GM12872 (cell line): ENCODE data around the gene PRDX3.

Experiments used
- CTCF ChIP-seq: IDR thresholded peaks from 3 replicates; pipeline ENCODE4 v1.5.1; 2011; ENCODE audit warnings: low read depth, mild to moderate bottlenecking, low read length, moderate library complexity; ENCODE audit not compliant: insufficient read depth

The PRDX3 gene

DNA sequence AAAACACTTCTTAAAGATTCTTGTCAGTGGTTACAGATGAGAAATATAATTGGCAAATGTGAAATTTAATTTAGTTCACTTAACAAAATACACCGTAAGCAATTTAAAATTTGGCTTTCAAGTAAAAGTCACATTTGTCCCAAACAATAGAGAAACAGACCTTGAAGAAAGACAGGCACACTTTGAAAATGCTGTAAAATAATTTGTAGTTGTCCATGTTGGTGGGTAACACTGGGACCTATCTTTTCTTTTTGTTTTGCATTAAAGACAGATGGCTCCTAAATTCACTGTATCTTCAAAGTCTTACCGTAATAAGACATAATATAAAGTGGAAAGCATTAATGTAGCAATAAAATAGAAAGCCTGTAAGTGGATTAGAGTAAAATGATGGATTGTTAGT is 32.0 kb upstream of the PRDX3 start:
- TF ChIP-seq CTCF, result no peak

DNA sequence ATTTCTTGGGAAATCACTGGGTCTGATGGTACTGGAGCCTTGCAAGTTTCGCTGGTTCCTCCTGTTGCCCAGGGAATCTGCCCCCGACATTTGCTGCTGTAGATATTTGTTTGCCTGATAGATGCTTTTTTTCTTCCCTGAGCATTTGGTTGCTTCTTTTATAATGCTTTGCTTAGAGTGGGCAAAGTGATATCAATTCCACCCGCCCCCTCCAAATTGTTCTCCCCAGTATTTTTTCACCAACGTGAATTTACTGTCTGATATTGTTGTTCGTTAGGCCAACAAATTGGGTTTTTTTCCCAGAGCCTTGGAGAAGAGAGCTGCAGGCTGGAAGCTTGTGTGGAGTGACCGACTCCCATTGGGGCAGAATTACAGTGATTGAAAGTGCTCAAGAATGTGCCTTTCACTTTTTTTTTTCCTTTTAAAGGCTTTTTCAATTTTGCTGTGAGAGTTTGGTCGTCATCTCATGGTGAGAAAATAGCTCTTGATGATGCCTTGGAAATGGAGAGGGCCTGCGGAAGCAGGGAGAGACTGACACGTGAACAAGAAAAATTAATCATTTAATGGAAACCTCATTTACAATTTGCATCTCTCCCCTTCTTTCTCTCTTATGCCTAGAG is 31.2 kb upstream of the PRDX3 start:
- no peak for TF ChIP-seq CTCF

GRCh38 chr10:119209035-119209735 is 30.6 kb upstream of the PRDX3 start:
- TF ChIP-seq CTCF, result peak; percentile 92

- TF ChIP-seq CTCF, result no peak
Observed at GRCh38 chr10:119208553-119208940, 29.9 kb upstream of the PRDX3 start.

DNA sequence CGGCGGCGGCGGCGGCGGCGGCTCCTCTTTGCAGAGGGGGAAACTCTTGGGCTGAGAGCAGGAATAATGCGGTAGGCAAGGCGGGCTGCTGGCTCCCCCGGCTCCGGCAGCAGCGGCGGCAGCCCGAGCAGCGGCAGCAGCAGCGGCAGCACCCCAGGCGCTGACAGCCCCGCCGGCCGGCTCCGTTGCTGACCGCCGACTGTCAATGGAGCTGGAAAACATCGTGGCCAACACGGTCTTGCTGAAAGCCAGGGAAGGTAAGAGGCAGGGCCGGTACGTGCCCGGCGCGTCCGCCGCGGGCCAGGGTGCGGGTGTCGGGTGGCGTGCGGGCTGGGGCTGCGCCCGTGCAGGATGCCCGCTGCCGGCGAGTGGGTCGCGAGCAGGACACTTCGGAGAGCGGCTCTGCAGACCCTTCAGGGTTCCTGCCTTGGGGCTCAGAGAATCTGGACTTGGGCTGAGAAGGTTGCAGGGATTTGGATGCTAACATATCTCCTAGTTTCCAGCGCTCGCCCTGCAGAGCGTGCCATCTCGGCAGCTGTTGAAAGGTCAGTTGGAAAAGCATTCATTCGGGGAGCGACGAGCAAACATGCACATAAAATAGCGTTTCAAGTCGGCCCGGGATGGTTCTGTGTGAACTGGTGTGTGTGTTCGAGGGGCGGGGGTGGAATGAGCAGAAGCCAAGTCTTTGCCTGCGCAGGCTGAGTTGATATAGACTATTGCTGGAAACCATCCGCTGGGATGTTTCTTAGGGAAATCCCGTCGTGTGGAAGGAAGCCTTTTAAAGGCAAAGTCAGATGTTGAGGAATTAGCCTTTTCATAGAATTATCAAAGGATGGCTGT is 29.3 kb upstream of the PRDX3 start:
- TF ChIP-seq CTCF, result no peak

DNA sequence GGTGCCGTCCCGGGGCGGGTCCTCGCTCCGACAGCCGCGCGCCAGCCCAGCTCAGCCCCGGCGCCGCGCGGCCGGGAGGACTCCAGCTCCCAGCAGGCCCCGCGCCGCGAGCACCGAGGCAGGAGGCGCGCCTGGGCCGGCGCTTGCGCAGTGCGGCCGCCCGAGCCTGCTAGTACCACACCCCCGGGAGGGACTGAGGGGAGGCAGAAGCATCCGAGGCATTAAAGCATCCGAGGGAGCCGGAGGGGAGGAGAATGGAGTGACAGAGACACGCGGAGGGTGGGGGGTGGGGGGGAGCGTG is 28.7 kb upstream of the PRDX3 start, which contains the start of gene GRK5:
Gene GRK5 (plus strand): TSS at position 206 of the 301 bp plus-strand sequence. CDS start 347 bp downstream, outside the sequence.
- TF ChIP-seq CTCF, result no peak

DNA sequence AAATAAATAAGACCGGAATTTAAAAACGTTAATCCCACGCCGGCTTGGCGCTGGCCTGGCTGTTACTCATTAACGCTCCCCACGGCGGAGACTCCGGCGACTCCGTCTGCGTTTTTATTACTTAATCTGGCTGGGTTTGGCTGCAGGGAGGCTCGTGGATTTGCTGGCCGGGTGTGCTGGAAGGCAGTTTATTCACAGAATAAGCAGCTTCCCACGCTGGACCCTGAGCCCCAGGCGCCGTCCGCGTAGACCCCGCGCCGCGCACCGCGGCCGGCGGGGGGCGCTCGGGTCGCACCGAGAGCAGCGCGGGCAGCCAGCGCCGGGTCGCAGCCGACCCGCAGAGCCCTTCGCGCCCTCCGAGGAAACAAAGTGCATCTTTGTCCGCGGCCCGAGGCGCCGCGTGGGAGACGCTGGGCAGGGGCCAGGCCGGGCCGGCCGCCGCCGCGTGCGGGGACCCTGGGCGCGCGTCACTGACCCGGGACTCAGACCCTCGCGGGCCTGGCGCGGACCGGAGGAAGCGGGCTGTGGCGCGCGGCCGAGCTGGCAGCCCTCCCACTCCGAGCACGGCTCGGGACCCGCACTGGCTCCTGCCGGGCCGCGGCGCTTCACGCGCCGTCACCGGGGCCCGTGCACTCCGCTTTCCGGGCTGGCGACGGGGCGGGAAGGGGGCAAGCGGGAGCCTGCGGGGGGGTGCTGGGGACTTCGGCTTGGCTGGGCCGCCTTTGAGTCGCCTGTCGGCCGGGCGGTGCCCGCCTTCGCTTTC is 28.2 kb upstream of the PRDX3 start:
- TF ChIP-seq CTCF, result peak; percentile 70
